Activated naive CD4-positive, alpha-beta T cell treated with anti-CD3 and anti-CD28 coated beads for 36 hours (primary cell): Measurements from ENCODE around the gene GORASP1. TPM values are rescaled to one million over a fixed set of nuclear protein-coding genes. Genes with fewer than 3 reads are reported as not detected.
"Not testable (repeated sequence)": the region's sequence is repeated elsewhere in the genome, so short reads cannot be mapped to it uniquely, and the experiment has no call there.

ENCODE experiments used
- CTCF ChIA-PET: fragments of 350-600 bp; sonication (Branson Sonifier 250); formaldehyde crosslinking; loops from one replicate; lab custom pipeline; 2021; ENCODE audit warnings: antibody characterized with exemption; lab: Charles Lee
- DNase-seq: peaks from one replicate; pipeline ENCODE4 v3.0.0-alpha.2; 2020
- H3K27ac Mint-ChIP-seq: one replicate; pipeline ENCODE4 v1.8.0; 2021; ENCODE audit warnings: mild to moderate bottlenecking, mixed read lengths
- H3K27me3 Mint-ChIP-seq: one replicate; pipeline ENCODE4 v1.8.0; 2021; ENCODE audit warnings: low read depth, mixed read lengths
- H3K36me3 Mint-ChIP-seq: one replicate; pipeline ENCODE4 v1.8.0; 2021; ENCODE audit warnings: low read depth, mixed read lengths
- H3K4me1 Mint-ChIP-seq: one replicate; pipeline ENCODE4 v1.8.0; 2021; ENCODE audit warnings: low read depth, mixed read lengths
- H3K4me3 Mint-ChIP-seq: one replicate; pipeline ENCODE4 v1.8.0; 2021; ENCODE audit warnings: mild to moderate bottlenecking, moderate library complexity, mixed read lengths
- H3K9me3 Mint-ChIP-seq: one replicate; pipeline ENCODE4 v1.8.0; 2021; ENCODE audit warnings: mixed read lengths
- intact Hi-C: fragments of 100-400 bp; cut with micrococcal nuclease; formaldehyde crosslinking; loops from one replicate; pipeline ENCODE4 v1.15.1; 2023
- total RNA-seq, 2 experiments: library from RNA; stranded (reverse); gene quantifications; one replicate each; pipeline ENCODE4 v1.2.3, GENCODE V29; 2021

Gene GORASP1
- total RNA-seq, 2 experiments from 2014 or later: 19.0 to 21.8 TPM

GRCh38 chr3:39067286-39067685 is 40.1 kb downstream of the GORASP1 start:
- Mint-ChIP-seq H3K9me3 (no peaks in the 10 kb centered on the region), H3K36me3 (peaks cover 8% of the 10 kb centered on the region), H3K4me1 (peaks cover 12% of the 10 kb centered on the region), H3K27me3 (no peaks in the 10 kb centered on the region), H3K27ac (no peak overlapping the region), H3K4me3 (no peak overlapping the region)
- intact Hi-C loops: no loop called here
- CTCF ChIA-PET: interaction anchor here (0.8 to 1.2 kb wide), 2 partner anchors 37 to 68 kb away, joined by 3 to 4 read pairs; no protein-coding TSS in a partner anchor
- no peak for DNase-seq

- no peak overlapping the region for H3K27ac Mint-ChIP-seq
- no peak overlapping the region for H3K4me3 Mint-ChIP-seq
- no peaks in the 10 kb centered on the region for H3K27me3 Mint-ChIP-seq
- peak; percentile 42 for DNase-seq
- H3K9me3 Mint-ChIP-seq: no peaks in the 10 kb centered on the region
- peaks cover 6% of the 10 kb centered on the region for H3K36me3 Mint-ChIP-seq
- intact Hi-C loops: no loop called here
- H3K4me1 Mint-ChIP-seq: peaks cover 21% of the 10 kb centered on the region
- CTCF ChIA-PET: interaction anchor here (0.6 to 1.0 kb wide), 2 partner anchors 65 to 177 kb away, joined by 4 read pairs; no protein-coding TSS in a partner anchor
Measured at GRCh38 chr3:39065197-39065596, 42.2 kb downstream of the GORASP1 start.

GRCh38 chr3:39064646-39065045 is 42.8 kb downstream of the GORASP1 start:
- Mint-ChIP-seq H3K4me3 (no peak overlapping the region), H3K4me1 (peaks cover 21% of the 10 kb centered on the region), H3K27me3 (no peaks in the 10 kb centered on the region), H3K9me3 (no peaks in the 10 kb centered on the region), H3K27ac (no peak overlapping the region), H3K36me3 (peaks cover 5% of the 10 kb centered on the region)
- CTCF ChIA-PET: interaction anchor here (0.6 kb wide), 1 partner anchor 177 kb away, joined by 4 read pairs; no protein-coding TSS in a partner anchor
- DNase-seq: no peak
- intact Hi-C loops: no loop called here

GRCh38 chr3:39063143-39063542 is 44.3 kb downstream of the GORASP1 start:
- intact Hi-C loops: loop anchor here (1.0 kb wide), 1 partner anchor 10 kb away; no protein-coding TSS in a partner anchor
- Mint-ChIP-seq H3K36me3 (peaks cover 7% of the 10 kb centered on the region), H3K4me3 (no peak overlapping the region), H3K27ac (no peak overlapping the region), H3K27me3 (no peaks in the 10 kb centered on the region), H3K4me1 (peaks cover 32% of the 10 kb centered on the region), H3K9me3 (no peaks in the 10 kb centered on the region)
- CTCF ChIA-PET: no interaction called here
- DNase-seq: no peak

GRCh38 chr3:39062180-39062579 is 45.2 kb downstream of the GORASP1 start:
- DNase-seq: no peak
- H3K27ac Mint-ChIP-seq: no peak overlapping the region
- no peaks in the 10 kb centered on the region for H3K9me3 Mint-ChIP-seq
- CTCF ChIA-PET: no interaction called here
- no peaks in the 10 kb centered on the region for H3K27me3 Mint-ChIP-seq
- H3K4me1 Mint-ChIP-seq: peaks cover 32% of the 10 kb centered on the region
- intact Hi-C loops: no loop called here
- peaks cover 3% of the 10 kb centered on the region for H3K36me3 Mint-ChIP-seq
- no peak overlapping the region for H3K4me3 Mint-ChIP-seq

GRCh38 chr3:39061228-39061627 is 46.2 kb downstream of the GORASP1 start:
- H3K9me3 Mint-ChIP-seq, H3K4me3 Mint-ChIP-seq, H3K27ac Mint-ChIP-seq: not testable (repeated sequence)

GRCh38 chr3:39056151-39056550 is 51.3 kb downstream of the GORASP1 start:
- H3K36me3 Mint-ChIP-seq: peaks cover 2% of the 10 kb centered on the region
- H3K27me3 Mint-ChIP-seq: no peaks in the 10 kb centered on the region
- peak overlapping the region; percentile 9 for H3K27ac Mint-ChIP-seq
- no peak overlapping the region for H3K4me3 Mint-ChIP-seq
- intact Hi-C loops: no loop called here
- DNase-seq: no peak
- CTCF ChIA-PET: no interaction called here
- no peaks in the 10 kb centered on the region for H3K9me3 Mint-ChIP-seq
- H3K4me1 Mint-ChIP-seq: peaks cover 51% of the 10 kb centered on the region

More at GRCh38 chr3:39061228-39061627, 46.2 kb downstream of the GORASP1 start:
- DNase-seq, CTCF ChIA-PET, H3K36me3 Mint-ChIP-seq, intact Hi-C loops, H3K27me3 Mint-ChIP-seq: not testable (repeated sequence)
- peaks cover 40% of the 10 kb centered on the region for H3K4me1 Mint-ChIP-seq

GRCh38 chr3:39053696-39054095 is 53.7 kb downstream of the GORASP1 start:
- Mint-ChIP-seq H3K4me3 (no peak overlapping the region), H3K36me3 (no peaks in the 10 kb centered on the region), H3K9me3 (no peaks in the 10 kb centered on the region), H3K27ac (no peak overlapping the region), H3K4me1 (peaks cover 56% of the 10 kb centered on the region), H3K27me3 (no peaks in the 10 kb centered on the region)
- CTCF ChIA-PET: no interaction called here
- DNase-seq: no peak
- intact Hi-C loops: loop anchor here (1.0 to 2.0 kb wide), 2 partner anchors 10 to 53 kb away; partner anchors contain the start of genes GORASP1 and TTC21A

- H3K9me3 Mint-ChIP-seq: no peaks in the 10 kb centered on the region
- no peaks in the 10 kb centered on the region for H3K36me3 Mint-ChIP-seq
- peak overlapping the region; percentile 96 for H3K4me3 Mint-ChIP-seq
- intact Hi-C loops: loop anchor here (1.0 to 2.0 kb wide), 2 partner anchors 54 to 887 kb away; partner anchors contain the start of genes GORASP1, OXSR1 and TTC21A
- DNase-seq: peak; percentile 20
- peak overlapping the region; percentile 80 for H3K27ac Mint-ChIP-seq
- CTCF ChIA-PET: no interaction called here
- no peaks in the 10 kb centered on the region for H3K27me3 Mint-ChIP-seq
- H3K4me1 Mint-ChIP-seq: peaks cover 52% of the 10 kb centered on the region
Measured at GRCh38 chr3:39052583-39052982, 54.8 kb downstream of the GORASP1 start.

- CTCF ChIA-PET: no interaction called here
- H3K9me3 Mint-ChIP-seq: no peaks in the 10 kb centered on the region
- peak within 1 kb of the TSS; percentile 96 for H3K4me3 Mint-ChIP-seq
- peak; percentile 97 for DNase-seq
- H3K36me3 Mint-ChIP-seq: no peaks in the 10 kb centered on the region
- H3K27ac Mint-ChIP-seq: peak within 1 kb of the TSS; percentile 98
- intact Hi-C loops: loop anchor here (1.0 to 2.0 kb wide), 6 partner anchors 55 to 915 kb away; partner anchors contain the start of genes ACAA1, GORASP1, OXSR1 and RPSA
- no peaks in the 10 kb centered on the region for H3K27me3 Mint-ChIP-seq
- peaks cover 50% of the 10 kb centered on the region for H3K4me1 Mint-ChIP-seq
Measured at GRCh38 chr3:39051649-39052561, 55.5 kb downstream of the GORASP1 start, which contains the start of the genes SCN11A and WDR48. Gene SCN11A, minus strand, starts transcription at chr3:39051944. Its CDS starts 101,582 bp downstream, at chr3:38950362. Gene WDR48, plus strand, starts transcription at chr3:39052016. Its CDS starts 10 bp downstream, at chr3:39052026.

GRCh38 chr3:39050029-39050428 is 57.4 kb downstream of the GORASP1 start:
- no peak overlapping the region for H3K4me3 Mint-ChIP-seq
- DNase-seq: no peak
- no peak overlapping the region for H3K27ac Mint-ChIP-seq
- no peaks in the 10 kb centered on the region for H3K9me3 Mint-ChIP-seq
- H3K27me3 Mint-ChIP-seq: no peaks in the 10 kb centered on the region
- H3K36me3 Mint-ChIP-seq: no peaks in the 10 kb centered on the region
- H3K4me1 Mint-ChIP-seq: peaks cover 39% of the 10 kb centered on the region
- CTCF ChIA-PET: interaction anchor here (1.2 kb wide), 1 partner anchor 243 kb away, joined by 3 read pairs; no protein-coding TSS in a partner anchor
- intact Hi-C loops: loop anchor here (2.0 kb wide), 1 partner anchor 913 kb away; the partner anchor contains the start of gene ACAA1
